Glutamatergic neuron (in vitro differentiated cells): ENCODE data around the gene S100A6. TPM values are rescaled to one million over a fixed set of nuclear protein-coding genes. Genes with fewer than 3 reads are reported as not detected.

Experiments used
- DNase-seq: peaks from one replicate; pipeline ENCODE4 v3.0.0; 2022
- H3K27ac Mint-ChIP-seq: one replicate; pipeline ENCODE4 v1.8.0; 2020; ENCODE audit warnings: mild to moderate bottlenecking, mixed read lengths, inconsistent platforms; ENCODE audit not compliant: unreplicated experiment
- H3K27me3 Mint-ChIP-seq: one replicate; pipeline ENCODE4 v1.8.0; 2020; ENCODE audit warnings: mild to moderate bottlenecking, moderate library complexity, mixed read lengths, inconsistent platforms; ENCODE audit not compliant: unreplicated experiment
- H3K36me3 Mint-ChIP-seq: one replicate; pipeline ENCODE4 v1.8.0; 2020; ENCODE audit warnings: mild to moderate bottlenecking, mixed read lengths, inconsistent platforms; ENCODE audit not compliant: unreplicated experiment
- H3K4me1 Mint-ChIP-seq: one replicate; pipeline ENCODE4 v1.8.0; 2020; ENCODE audit warnings: mild to moderate bottlenecking, low read depth, mixed read lengths, inconsistent platforms; ENCODE audit not compliant: unreplicated experiment
- H3K4me3 Mint-ChIP-seq: one replicate; pipeline ENCODE4 v1.8.0; 2020; ENCODE audit warnings: mild to moderate bottlenecking, mixed read lengths, inconsistent platforms; ENCODE audit not compliant: unreplicated experiment
- H3K9me3 Mint-ChIP-seq: one replicate; pipeline ENCODE4 v1.8.0; 2020; ENCODE audit warnings: mild to moderate bottlenecking, moderate library complexity, mixed read lengths, inconsistent platforms; ENCODE audit not compliant: unreplicated experiment
- total RNA-seq: library from RNA; stranded (reverse); fragmentation: NEBNext Ultra II Directional; extraction: Animal tissue kit (Norgen Biotek cat#: 25700); gene quantifications from one replicate; pipeline ENCODE4 v1.2.1, GENCODE V29; 2021; ENCODE audit not compliant: unreplicated experiment
- TF ChIP-seq, protein P1 (sequence below): fragments of 200-600 bp; sonication (generic); IDR thresholded peaks from one replicate; pipeline ENCODE4 v1.5.0; 2021; ENCODE audit not compliant: partially characterized antibody, unreplicated experiment

S100A6 gene
- total RNA-seq, 1 donor from 2014 or later: 41.9 TPM

DNA sequence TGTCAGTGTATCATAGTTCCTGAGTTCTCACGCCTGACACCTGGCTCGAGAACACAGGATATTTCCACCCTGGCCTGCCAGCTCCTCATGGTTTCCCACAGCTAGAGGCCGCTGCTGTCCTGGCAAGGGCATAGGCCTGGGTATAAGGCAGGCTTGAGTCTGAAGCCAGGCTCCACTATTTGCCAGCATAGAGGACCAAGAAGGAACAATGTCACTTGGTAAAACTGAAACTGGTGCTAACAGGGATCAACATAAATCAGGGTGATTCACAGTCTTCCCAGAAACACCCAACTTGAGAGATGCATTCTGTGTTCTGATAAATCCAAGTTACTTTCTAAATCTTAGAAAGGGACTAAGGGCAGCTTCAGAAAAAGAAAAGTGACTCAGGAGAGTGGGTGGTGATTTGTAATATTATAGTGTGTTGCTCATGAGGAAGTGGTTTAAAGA lies 36.8 kb upstream of the S100A6 start:
- DNase-seq: no peak
- H3K36me3 Mint-ChIP-seq: no peaks in the 10 kb centered on the region
- peaks cover 16% of the 10 kb centered on the region for H3K4me1 Mint-ChIP-seq
- TF ChIP-seq, protein P1, sequence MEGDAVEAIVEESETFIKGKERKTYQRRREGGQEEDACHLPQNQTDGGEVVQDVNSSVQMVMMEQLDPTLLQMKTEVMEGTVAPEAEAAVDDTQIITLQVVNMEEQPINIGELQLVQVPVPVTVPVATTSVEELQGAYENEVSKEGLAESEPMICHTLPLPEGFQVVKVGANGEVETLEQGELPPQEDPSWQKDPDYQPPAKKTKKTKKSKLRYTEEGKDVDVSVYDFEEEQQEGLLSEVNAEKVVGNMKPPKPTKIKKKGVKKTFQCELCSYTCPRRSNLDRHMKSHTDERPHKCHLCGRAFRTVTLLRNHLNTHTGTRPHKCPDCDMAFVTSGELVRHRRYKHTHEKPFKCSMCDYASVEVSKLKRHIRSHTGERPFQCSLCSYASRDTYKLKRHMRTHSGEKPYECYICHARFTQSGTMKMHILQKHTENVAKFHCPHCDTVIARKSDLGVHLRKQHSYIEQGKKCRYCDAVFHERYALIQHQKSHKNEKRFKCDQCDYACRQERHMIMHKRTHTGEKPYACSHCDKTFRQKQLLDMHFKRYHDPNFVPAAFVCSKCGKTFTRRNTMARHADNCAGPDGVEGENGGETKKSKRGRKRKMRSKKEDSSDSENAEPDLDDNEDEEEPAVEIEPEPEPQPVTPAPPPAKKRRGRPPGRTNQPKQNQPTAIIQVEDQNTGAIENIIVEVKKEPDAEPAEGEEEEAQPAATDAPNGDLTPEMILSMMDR: no peak
- peaks cover 3% of the 10 kb centered on the region for H3K9me3 Mint-ChIP-seq
- H3K27me3 Mint-ChIP-seq: peaks cover 2% of the 10 kb centered on the region
- H3K27ac Mint-ChIP-seq: peak overlapping the region; percentile 48
- H3K4me3 Mint-ChIP-seq: no peak overlapping the region

DNA sequence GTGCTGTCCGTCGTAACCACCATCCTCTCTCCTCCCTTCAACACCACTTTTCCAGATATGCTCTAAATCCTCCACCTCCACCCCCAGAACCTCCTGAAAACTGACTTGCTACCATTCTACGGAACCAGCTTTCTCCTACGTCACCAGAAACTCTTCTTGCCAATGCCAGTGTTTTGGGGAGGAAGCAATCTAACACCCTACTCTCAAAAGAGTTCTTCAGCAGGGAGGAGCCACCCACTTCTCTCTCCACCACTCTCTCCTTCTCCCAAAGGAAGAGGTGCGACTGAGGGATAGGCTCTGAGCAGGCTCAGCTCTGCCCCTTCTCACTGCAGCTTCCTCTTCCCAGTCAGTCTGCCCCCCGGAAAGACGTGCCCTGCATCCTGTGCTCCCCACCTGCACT lies 35.9 kb upstream of the S100A6 start:
- Mint-ChIP-seq H3K27me3 (peaks cover 3% of the 10 kb centered on the region), H3K4me3 (peak overlapping the region; percentile 2), H3K27ac (peak overlapping the region; percentile 22), H3K4me1 (peaks cover 18% of the 10 kb centered on the region), H3K36me3 (no peaks in the 10 kb centered on the region), H3K9me3 (peaks cover 3% of the 10 kb centered on the region)
- TF ChIP-seq, protein P1: no peak
- DNase-seq: no peak

DNA sequence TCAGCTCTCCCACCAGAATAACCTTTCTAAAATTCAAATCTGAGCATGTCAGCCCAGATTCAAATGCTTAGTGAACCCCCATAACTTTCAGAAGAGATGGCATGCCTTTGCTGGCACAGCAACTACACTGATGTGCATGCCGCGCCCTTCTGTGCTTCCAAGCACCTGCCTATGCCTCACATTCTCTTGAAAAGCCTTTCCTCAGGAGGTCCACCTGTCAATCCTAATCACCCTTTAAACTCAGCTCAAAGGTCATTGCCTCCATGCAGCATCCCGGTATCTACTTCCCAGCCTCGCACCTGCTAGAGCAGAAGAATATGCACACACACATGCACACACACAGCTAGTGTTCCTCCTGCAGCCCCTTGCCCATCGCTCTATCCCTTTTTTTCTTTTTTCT lies 35.1 kb upstream of the S100A6 start:
- no peak overlapping the region for H3K27ac Mint-ChIP-seq
- H3K27me3 Mint-ChIP-seq: peaks cover 5% of the 10 kb centered on the region
- no peaks in the 10 kb centered on the region for H3K36me3 Mint-ChIP-seq
- no peak overlapping the region for H3K4me3 Mint-ChIP-seq
- no peak for DNase-seq
- TF ChIP-seq, protein P1: no peak
- peaks cover 21% of the 10 kb centered on the region for H3K4me1 Mint-ChIP-seq
- peaks cover 5% of the 10 kb centered on the region for H3K9me3 Mint-ChIP-seq

DNA sequence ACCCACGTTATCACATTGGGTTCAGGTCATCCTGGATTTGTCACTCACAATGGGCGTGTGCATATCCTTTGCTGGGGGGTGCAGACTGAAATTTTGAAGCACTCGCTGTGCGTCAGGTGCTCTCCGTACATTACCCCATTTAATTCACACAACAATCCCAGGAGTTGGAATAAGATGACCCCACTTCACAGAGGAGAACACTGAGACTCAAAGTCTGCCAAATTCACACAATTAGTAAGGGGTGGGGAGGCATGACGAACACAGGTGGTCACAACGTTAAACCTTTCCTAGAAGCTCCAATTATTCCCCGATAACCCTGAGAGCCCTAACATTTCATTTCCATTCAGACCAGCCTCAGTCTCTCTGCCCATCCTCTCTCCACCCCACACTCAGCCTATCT lies 33.7 kb upstream of the S100A6 start:
- H3K27me3 Mint-ChIP-seq: peaks cover 6% of the 10 kb centered on the region

DNA sequence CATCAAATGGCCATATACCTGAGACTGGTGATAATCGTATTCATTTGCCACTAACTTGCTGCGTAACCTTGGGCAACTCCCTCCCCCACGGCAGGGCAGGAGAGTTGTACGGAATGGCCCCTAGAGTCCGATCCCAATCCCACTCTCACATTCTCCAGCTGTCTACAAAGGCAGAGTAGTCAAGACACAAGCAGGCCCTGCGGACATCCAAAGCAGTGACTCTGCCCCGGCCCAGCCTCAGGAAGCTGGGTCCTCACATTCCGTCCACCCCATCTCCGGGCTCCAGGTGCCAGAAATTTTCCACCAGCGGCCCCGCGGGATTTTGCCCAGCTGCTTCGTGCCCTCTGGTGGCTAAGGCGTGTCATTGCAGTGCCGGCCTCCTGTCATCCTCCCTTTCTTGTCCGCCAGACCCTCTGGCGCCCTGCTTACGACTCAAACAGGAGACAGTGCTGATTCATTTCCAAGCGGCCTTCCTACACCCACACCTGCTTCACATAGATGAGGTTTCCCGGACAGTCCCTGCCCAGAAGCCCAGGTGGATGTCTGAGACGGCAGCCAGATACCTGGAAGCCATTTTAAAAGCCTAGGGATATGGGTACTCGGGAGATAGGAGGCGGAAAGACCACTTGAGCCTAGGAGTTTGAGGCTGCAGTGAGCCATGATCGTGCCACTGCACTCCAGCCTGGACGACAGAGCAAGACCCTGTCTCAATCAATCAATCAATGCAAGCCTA lies 32.7 kb upstream of the S100A6 start:
- Mint-ChIP-seq H3K4me1 (peaks cover 30% of the 10 kb centered on the region), H3K27me3 (peaks cover 10% of the 10 kb centered on the region), H3K9me3 (peaks cover 7% of the 10 kb centered on the region), H3K36me3 (no peaks in the 10 kb centered on the region), H3K4me3 (peak overlapping the region; percentile 23), H3K27ac (peak overlapping the region; percentile 89)
- peak; percentile 93 for DNase-seq
- TF ChIP-seq, protein P1: peak; percentile 99

More for the DNA sequence above, 33.7 kb upstream of the S100A6 start:
- peak overlapping the region; percentile 43 for H3K4me3 Mint-ChIP-seq
- H3K4me1 Mint-ChIP-seq: peaks cover 25% of the 10 kb centered on the region
- TF ChIP-seq, protein P1: no peak
- H3K9me3 Mint-ChIP-seq: peaks cover 7% of the 10 kb centered on the region
- H3K27ac Mint-ChIP-seq: peak overlapping the region; percentile 80
- no peak for DNase-seq
- H3K36me3 Mint-ChIP-seq: no peaks in the 10 kb centered on the region
